Activated gamma-delta T cell treated with Interleukin-2 at 50 U/mL for 16 hours (primary cell): ENCODE results near the gene TRIM66.

ENCODE experiments used
- DNase-seq: peaks from one replicate; pipeline ENCODE4 v3.0.0-alpha.2; 2020

TRIM66 gene

DNA sequence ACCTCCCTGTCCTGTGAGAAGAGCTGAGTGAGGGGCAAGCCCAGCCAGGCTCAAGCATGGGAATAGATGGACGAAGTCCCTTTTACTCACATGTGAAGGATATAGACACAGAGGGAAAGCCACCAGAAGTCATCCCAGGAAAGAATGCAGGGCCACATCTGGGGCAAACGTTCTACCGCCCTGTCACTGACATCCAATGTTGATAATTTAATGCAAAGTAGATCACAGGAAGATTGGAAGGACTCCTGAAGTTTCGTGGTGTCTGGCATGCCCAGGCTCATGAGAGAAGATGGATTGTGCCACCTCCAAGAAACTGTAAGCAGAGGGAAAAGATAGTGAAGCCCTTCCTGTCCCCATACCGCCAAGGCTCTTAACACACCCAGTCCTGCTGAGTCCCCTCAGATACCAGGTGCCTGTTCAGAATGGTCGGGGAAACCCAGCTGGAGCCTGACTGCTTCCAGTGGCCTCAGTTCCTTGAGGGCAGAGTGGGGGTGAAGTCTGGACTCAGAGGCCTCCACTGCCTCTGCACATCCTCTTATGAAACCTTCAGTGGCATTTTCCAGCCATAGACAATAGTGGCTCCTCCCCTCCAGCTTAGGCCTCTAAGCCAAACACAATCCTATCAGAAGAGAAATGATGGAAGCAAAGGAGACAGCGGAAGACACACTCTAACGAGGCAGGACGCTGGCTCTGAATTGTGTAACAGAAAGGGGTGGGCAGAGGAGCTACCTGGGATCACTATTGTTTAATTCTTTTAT lies 80.9 kb downstream of the TRIM66 start:
- DNase-seq = no peak

DNA sequence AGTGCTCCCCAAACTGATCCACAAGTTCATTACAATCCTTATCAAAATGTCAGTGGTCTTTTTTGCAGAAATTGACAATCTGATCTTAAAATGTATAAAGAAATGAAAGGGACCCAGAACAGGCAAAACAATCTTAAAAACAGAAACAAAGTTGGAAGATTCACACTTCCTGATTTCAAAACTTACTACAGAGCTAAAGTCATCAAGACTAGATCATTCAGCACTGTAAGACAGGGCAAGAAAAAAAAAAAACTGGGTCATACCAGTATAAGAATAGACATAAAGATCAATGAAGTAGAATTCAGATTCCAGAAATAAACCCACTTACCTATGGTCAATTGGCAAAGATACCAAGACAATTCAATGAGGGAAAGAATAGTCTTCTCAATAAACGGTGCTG lies 84.0 kb downstream of the TRIM66 start:
- DNase-seq = no peak

DNA sequence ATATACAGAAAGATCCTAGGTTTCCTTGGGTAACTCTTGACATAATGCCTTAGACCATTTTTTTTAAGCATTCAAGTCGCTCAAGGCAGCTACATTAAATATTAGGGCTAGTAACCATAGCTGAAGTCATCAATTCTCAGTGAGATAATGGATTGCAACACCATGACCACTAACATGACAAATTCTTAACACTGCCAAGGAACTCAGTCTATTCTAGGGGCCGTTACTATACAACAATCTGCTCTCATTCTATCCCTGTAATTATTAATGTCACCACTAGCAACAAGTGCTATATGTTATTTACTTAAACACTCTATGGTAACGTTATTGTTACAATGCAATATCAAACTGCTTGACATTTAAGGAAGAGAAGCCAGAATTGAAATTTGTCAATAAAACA lies 85.3 kb downstream of the TRIM66 start:
- no peak for DNase-seq

DNA sequence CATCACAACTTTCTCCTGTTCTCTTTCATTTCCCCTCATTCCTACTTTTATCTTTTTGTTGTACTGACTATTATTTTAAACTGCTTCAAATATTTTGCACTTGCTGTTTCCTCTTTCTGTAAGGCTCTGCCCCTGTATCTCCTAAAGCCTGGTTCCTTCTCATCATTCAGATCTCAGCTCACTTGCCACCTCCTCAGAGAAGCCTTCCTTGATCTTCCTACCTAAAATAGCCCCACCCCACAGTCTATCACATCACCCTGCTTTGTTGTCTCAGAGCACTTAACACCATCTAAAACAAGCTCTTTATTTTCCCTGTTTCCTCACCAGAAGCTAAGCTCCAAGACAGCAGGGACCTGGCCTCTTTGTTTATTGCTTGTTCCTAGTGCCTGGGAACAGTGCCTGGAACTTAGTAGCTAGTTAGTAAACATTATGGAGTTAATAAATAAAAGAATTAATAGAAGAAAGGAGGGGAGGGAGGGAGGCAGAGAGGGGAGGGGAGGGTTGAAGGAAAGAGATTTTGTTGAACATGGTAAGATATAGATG lies 85.9 kb downstream of the TRIM66 start:
- no peak for DNase-seq

DNA sequence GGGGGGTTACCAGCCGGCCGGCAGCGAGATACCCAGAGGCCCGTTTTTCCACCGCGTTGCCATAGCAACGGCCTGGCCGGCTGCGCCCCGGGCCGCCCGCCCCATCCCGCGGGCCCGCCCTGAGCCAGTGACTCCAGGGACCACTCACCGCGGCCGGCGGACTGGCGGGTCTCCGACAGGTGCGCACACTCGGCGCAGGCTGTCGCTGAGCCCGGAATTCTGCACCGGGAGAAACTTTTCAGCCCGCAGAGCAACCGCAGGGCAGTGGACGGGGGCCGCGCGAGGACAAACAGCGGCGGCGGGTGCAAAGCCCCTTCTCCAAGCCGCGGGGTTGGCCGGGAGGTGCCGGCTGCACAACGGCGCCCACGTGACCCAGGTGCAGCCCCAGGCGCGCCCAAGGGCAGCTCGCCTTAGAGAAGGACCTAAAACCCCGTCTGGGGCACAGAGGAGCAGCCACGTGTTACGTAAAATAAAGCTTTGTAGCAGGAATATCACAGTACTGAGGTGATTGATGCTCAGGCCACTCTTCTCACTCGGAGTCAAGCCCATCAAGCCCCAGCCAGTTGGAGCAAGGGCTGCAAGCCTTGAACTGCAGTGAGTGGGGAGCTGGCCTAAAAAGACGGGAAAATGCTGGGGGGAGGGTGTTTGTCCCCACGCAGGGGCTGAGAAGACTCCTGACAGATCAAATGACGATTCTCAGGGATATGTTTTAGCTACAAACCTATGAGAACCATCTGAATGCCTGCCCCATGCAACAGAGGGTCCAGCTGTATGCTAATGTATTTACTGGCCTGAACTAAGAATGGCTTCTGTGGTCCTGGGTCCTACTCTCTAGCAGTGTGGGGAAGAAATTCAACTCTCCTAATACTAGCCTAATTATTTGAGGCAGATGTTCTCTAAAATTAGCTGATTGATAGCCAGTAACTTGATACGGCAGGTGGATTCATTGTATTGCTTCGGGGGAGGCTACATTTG lies 88.2 kb downstream of the TRIM66 start, which contains the start of gene STK33:
Gene STK33 (minus strand): TSS at position 294 of the 975 bp plus-strand sequence. CDS start 119,323 bp downstream, outside the sequence.
- peak; percentile 12 for DNase-seq

DNA sequence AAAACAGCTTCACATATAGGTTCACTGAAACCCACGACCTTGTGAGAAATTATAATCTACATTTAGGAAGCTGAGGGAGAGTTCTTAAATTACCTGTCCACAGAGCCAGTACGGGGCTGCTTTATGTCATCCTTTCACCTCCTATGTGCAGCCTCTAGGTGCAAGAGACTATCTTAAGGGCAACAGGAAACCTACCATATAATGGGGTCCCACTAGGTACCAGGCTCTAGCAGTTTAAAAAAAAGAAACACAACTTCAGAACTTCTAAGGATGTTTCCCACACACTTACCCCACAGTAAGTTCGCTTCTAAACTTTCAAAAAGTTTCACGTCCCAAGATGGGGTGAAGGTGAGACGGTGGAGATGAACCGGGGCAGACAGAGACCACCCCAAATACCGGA lies 89.0 kb downstream of the TRIM66 start:
- no peak for DNase-seq

DNA sequence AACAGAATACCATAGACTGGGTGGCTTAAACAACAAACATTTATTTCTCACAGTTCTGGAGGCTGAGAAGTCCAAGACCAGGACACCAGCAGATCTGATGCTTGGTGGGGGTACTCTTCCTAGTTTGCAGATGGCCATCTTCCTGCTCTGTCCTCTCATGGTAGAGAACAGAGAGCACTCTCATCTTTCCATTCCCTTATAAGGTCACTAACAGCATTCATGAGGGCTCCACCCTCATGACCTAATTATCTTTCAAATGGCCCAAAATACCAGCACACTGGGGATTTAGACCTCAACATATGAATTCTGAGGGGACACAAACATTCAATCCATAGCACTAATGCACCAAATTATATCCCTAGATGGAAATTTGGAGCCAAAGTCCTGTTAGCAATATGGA lies 94.5 kb downstream of the TRIM66 start:
- no peak for DNase-seq

DNA sequence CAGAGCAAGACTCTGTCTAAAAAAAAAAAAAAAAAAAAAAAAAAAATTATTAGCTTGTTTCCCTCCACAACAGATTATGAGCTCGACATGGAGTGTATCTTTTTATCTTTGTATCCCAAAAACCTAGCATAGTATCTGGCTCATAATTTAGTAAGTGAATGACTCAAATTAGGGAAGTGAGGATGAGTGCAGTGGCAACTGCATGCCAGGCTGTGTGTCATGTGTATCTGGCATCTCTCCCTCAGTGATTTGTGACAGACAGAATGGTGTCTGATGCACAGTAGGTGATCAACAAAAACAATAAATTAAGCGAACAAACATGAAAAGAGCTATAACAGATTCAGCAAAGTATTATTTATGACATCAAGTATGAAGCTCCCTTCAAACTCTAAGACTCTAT lies 95.7 kb downstream of the TRIM66 start:
- DNase-seq = no peak

DNA sequence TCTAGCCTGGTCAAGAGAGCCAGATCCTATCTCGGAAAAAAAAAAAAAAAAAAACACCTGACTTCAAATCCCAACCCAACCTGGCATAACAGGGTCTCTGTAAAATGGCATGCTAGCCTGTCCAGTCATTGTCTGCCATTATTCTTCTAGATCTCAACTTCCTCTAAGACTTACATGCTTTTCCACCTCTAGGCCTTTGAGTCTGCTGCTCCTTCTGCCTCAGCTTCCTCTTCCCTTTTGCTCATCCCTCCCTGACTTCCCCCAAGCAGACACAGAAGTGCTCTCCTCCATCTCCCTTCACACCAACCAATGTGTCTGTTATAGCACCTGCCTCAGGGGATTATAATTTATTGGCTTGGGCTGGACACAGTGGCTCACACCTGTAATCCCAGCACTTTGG lies 96.3 kb downstream of the TRIM66 start:
- DNase-seq = no peak

DNA sequence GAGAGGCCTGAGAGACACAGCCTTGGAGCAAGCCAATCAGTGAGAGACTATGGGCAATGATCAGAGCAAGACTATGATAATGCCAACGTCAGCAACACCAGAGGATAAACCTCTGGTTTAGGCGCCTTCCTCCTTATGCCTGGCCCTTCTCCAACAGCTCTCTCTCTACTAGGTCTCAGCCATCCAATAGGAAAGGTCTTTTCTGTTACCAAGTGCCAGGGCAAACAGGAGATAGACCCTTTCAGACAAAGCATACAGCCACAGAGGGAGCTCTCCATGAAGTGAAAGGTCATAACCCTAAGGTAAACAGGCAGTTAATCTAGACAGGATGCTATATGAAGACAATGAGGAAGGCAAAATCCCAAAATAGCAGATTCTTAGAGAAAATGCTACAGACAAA lies 98.0 kb downstream of the TRIM66 start:
- no peak for DNase-seq

DNA sequence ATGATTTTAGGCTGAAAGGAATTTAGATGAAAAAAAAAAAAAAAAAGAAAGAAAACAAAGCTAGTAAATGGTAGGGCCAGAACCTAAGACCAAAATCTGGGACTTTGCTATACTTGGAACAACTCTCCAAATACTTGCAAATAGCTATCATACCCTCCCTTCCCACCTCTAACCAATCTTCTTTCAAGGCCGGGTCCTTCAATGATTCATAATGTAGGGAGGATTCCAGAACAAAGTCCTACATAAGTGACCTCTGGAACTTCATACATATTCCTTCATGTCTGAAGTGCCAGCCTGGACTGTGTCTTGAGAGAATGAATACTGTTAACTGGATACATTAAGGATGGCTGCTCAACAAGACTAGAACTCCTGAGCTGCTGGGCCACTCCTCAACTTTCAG lies 98.4 kb downstream of the TRIM66 start:
- no peak for DNase-seq

DNA sequence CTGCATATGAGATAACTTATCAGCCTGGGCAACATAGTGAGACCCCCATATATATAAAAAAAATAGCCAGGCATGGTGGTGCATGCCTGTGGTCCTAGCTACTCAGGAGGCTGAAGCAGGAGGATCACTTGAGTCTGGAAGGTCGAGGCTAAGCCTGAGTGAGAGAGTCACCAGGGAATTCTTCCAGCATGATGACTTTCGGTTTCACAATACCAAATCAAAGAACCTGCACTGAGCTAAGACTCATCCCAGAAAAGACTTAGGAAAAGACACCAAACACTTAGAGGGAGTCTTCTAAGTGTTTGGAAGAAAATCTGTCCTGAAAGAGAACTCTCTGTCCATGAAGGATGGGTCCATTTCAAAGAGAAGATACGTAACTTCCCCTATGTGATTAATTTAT lies 101.2 kb downstream of the TRIM66 start:
- DNase-seq = no peak

DNA sequence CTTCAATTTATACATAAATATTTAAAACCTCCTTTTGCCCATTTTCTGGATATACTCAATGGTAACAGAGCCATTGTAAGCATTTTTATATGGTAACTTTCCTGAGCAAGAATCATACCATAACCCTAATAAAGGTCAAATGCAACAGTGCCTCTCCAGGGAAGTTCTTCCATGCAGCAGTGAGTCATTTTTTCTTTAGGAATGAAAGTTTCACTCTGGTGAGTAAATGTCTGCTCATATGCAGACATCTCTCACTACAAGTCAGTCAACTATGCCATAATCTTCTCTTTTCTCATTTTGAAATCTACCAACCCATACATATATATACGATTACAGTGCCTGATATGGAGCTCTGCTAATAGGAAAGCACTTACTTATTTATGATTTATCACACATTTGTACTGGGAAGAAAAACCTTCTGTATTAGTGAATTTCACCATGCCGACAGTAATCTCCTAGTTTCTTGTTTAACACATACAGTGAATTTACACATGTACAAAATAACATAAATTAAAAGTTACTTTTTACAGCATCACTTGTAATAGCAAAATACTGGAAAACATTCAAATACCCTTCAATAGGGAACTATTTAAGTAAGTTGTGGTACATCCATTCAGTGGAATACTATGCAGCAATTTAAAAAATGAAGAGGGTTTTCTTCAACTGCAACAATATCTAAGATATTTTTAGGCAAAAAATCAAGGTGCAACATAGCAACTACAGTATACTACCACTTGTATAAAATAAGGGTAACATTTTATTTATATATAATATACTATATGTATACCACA lies 104.5 kb downstream of the TRIM66 start:
- DNase-seq = no peak

DNA sequence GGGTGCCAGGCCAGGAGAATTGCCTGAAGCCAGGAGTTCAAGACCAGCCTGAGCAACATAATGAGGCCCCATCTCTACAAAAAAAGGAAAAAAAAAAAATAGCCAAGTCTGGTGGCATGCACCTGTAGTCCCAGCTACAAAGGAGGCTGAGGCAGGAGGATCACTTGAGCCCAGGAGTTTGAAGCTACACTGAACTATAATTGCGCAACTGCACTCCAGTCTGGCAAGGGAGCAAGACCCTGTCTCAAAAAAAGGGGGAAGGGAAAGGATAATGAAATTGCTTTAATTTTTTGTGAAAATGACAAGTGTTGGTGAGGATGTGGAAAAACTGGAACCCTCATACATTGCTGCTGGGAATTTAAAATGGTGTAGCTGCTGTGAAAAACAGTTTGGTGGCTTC lies 107.7 kb downstream of the TRIM66 start:
- no peak for DNase-seq

DNA sequence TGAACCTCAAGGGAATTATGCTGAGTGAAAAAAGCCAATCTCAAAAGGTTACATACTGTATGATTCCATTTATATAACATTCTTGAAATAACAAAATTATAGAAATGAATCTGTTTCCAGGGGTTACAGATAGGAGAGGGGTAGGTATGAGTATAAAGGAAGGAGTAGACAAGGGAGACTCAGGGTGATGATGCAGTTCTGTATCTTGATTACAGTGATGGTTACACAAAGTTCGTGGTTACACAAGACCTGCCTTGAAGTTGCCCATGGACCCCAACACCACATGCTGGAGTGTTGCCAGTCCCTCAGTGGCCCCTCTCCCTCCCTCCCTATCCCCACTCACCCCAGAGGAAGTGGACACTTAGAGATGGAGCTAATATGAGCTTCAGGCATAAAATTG lies 108.7 kb downstream of the TRIM66 start:
- DNase-seq = no peak

DNA sequence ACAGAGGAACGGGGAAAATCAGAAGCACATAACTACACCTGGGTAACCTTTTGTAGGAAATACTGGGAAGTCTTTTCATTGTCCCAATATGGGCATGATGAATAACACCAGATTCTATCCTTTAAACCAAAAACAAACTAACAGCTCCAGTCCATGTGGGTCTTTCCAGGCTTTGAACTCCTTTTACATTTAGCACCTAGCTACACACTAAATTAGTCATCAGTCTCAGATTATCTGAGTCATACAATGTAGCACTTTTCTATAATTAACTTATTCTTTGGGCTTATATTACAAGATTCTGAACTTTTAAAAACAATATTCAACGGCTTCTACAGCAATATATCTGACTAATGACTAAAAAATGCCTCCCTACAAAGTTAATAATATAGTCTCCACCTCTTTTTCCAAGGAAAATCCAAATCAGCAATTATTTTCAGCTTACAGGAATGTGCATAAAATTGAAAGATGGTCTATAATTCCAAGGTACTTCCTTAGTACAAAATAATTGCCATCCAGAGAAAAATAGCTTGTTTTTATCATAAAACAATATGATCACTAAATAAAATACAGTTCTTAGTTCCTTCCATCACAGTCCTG lies 114.8 kb downstream of the TRIM66 start:
- DNase-seq = no peak

DNA sequence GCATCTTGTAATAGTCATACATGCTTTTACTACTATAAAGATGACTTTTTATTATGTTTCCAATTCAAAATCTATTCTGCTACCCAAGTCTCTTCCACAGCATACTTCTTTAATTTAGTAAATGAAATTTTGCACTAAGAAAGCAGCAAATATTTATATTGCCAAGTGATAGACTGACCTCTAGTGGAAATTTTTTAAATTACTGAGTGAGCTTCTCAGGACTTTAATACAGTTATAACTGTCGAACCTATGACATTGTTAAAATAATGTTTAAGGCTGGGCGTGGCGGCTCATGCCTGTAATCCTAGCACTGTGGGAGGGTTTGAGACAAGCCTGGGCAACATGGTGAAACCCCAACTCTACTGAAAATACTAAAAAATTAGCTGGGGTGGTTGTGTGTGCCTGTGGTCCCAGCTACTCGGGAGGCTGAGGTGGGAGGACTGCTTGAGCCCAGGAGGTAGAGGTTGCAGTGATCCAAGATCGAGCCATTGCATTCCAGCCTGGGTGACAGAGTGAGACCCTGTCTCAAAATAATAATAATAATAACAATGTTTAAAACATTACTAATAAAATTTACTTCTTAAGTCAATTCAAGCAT lies 115.8 kb downstream of the TRIM66 start:
- DNase-seq = no peak

DNA sequence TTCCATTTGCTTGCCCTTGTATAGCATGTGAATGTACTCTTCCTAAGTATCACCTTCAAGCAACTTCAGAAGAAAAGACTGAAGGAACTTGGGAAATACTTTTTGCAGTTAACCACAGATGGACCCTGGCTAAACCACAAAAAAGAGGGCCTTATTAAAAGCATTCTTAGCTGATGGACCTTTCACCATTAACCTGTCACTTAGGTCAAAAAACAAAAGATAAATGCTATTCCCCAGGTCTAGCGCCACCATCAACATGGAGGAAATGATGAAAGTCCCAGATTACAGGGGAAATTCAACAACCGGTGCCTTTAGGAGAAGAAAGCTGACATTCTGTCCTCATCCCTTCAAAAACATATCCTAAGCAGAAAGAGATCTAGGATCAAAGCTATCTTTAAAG lies 117.9 kb downstream of the TRIM66 start:
- DNase-seq = no peak
